ENCODE measurements around the gene SPACA6.

SPACA6 gene

GRCh38 chr19:51698296-51698695, 5.2 kb downstream of the SPACA6 start:
- no peak overlapping the region for H3K4me3 ChIP-seq (ENCODE audit: control insufficient read depth, low read depth, low read length)
- TF ChIP-seq CTCF (conservative IDR thresholded peaks at IDR 0.05; ENCODE audit: control insufficient read depth, insufficient read depth, low read depth, low read length): no peak

GRCh38 chr19:51699170-51699569, 6.0 kb downstream of the SPACA6 start:
- no peak overlapping the region for H3K4me3 ChIP-seq (ENCODE audit: control insufficient read depth, low read depth, low read length)
- TF ChIP-seq CTCF (conservative IDR thresholded peaks at IDR 0.05; ENCODE audit: control insufficient read depth, insufficient read depth, low read depth, low read length): no peak
- DNase-seq (ENCODE audit: low read depth): no peak

More at GRCh38 chr19:51698296-51698695, 5.2 kb downstream of the SPACA6 start:
- peak; percentile 81 for DNase-seq (ENCODE audit: low read depth)

- DNase-seq (ENCODE audit: low read depth): no peak
- TF ChIP-seq CTCF (conservative IDR thresholded peaks at IDR 0.05; ENCODE audit: control insufficient read depth, insufficient read depth, low read depth, low read length): no peak
- no peak overlapping the region for H3K4me3 ChIP-seq (ENCODE audit: control insufficient read depth, low read depth, low read length)
Observed at GRCh38 chr19:51701468-51702100, 8.5 kb downstream of the SPACA6 start.

GRCh38 chr19:51702103-51702824, 9.1 kb downstream of the SPACA6 start:
- H3K4me3 ChIP-seq (ENCODE audit: control insufficient read depth, low read depth, low read length): no peak overlapping the region
- no peak for TF ChIP-seq CTCF (conservative IDR thresholded peaks at IDR 0.05; ENCODE audit: control insufficient read depth, insufficient read depth, low read depth, low read length)
- peak; percentile 62 for DNase-seq (ENCODE audit: low read depth)

- DNase-seq (ENCODE audit: low read depth): no peak
- TF ChIP-seq CTCF (conservative IDR thresholded peaks at IDR 0.05; ENCODE audit: control insufficient read depth, insufficient read depth, low read depth, low read length): no peak
- H3K4me3 ChIP-seq (ENCODE audit: control insufficient read depth, low read depth, low read length): no peak overlapping the region
Observed at GRCh38 chr19:51702825-51703574, 9.9 kb downstream of the SPACA6 start.

GRCh38 chr19:51703575-51704515, 10.7 kb downstream of the SPACA6 start:
- DNase-seq (ENCODE audit: low read depth): peak; percentile 88
- no peak for TF ChIP-seq CTCF (conservative IDR thresholded peaks at IDR 0.05; ENCODE audit: control insufficient read depth, insufficient read depth, low read depth, low read length)
- H3K4me3 ChIP-seq (ENCODE audit: control insufficient read depth, low read depth, low read length): peak overlapping the region; percentile 78
